HepG2 (cell line): Measurements from ENCODE around the gene RNPC3. TPM values are rescaled to one million over a fixed set of nuclear protein-coding genes. Genes with fewer than 3 reads are reported as not detected.

Source experiments
- ATAC-seq: fragments of 200-7000 bp; cut with Tn5 transposase; 3 replicates; pipeline ENCODE4 v1.9.1; 2020; ENCODE audit warnings: mild to moderate bottlenecking, moderate library complexity
- Bru-seq: library from RNA; stranded (reverse); fragments of 400-500 nt; gene quantifications from one replicate; lab custom pipeline; 2021; lab: Mats Ljungman, UMichigan
- BruChase-seq, 2 experiments: library from RNA; stranded (reverse); fragments of 400-500 nt; gene quantifications; one replicate each; lab custom pipeline; 2021; lab: Mats Ljungman, UMichigan
- BruUV-seq: library from RNA; stranded (reverse); fragments of 400-500 nt; replicated peaks from 2 replicates; lab custom pipeline; 2021; lab: Mats Ljungman, UMichigan
- CTCF ChIA-PET: fragments of 300-600 bp; formaldehyde crosslinking; extraction: SDS; loops from one replicate; lab custom pipeline; 2021; ENCODE audit warnings: low total read pairs, inconsistent platforms, low intra/inter-chr PET ratio; lab: Yijun Ruan, JAX
- POLR2A ChIA-PET: fragments of 350-600 bp; sonication (Branson Sonifier 250); formaldehyde crosslinking; loops from one replicate; lab custom pipeline; 2020; ENCODE audit warnings: antibody characterized with exemption, inconsistent platforms; lab: Yijun Ruan, JAX
- DNase-seq: peaks from one replicate; pipeline ENCODE4 v3.0.0-alpha.2; 2015; ENCODE audit warnings: low spot score
- FAIRE-seq: peaks from 3 replicates; lab custom pipeline; 2011; peaks lifted over from hg19 to GRCh38; lab: Jason Lieb, UNC
- H2AFZ ChIP-seq: one replicate; pipeline ENCODE4 v1.6.1; 2011; ENCODE audit warnings: low read length, inconsistent platforms
- H3K27ac ChIP-seq: fragments of 300-600 bp; 3 replicates; pipeline ENCODE4 v1.8.0; 2011; ENCODE audit warnings: mixed run types, mild to moderate bottlenecking, mixed read lengths, low read length, inconsistent platforms; ENCODE audit not compliant: insufficient read depth; ENCODE audit errors: extremely low read length
- H3K27me3 ChIP-seq, 2 experiments: fragments of 200-600 bp in 1 of 2; 2 replicates in 1 of 2; 3 replicates in 1 of 2; pipeline versions ENCODE4 v1.6.0 to v1.8.0; 2011; ENCODE audit warnings: low read length in 2 of 2, mild to moderate bottlenecking in 2 of 2, moderate library complexity in 2 of 2, inconsistent platforms in 1 of 2; ENCODE audit not compliant: insufficient read depth in 2 of 2, control insufficient read depth in 1 of 2
- H3K36me3 ChIP-seq, 2 experiments: fragments of 200-600 bp in 1 of 2; replicated peaks in 1 of 2; 2 replicates in 1 of 2; 3 replicates in 1 of 2; pipeline versions ENCODE4 v1.5.1 to v1.8.0; 2011; ENCODE audit warnings: low read length in 2 of 2, inconsistent platforms in 1 of 2; ENCODE audit not compliant: insufficient read depth in 2 of 2, control insufficient read depth in 1 of 2
- H3K4me1 ChIP-seq: 2 replicates; pipeline ENCODE4 v1.5.1; 2012; ENCODE audit warnings: low read length, inconsistent platforms; ENCODE audit not compliant: insufficient read depth
- H3K4me2 ChIP-seq: 2 replicates; pipeline ENCODE4 v1.6.0; 2011; ENCODE audit warnings: low read depth, low read length, inconsistent platforms
- H3K4me3 ChIP-seq, 3 experiments: fragments of 200-600 bp in 1 of 3; sonication (generic), shearing (Covaris generic) in 1 of 3; replicated peaks in 1 of 3; 2 replicates each; pipeline ENCODE4 v1.5.1; 2011 to 2016; ENCODE audit warnings: low read length in 3 of 3, inconsistent platforms in 2 of 3, low read depth in 2 of 3, mild to moderate bottlenecking in 2 of 3, control low read depth in 1 of 3, mixed read lengths in 1 of 3; ENCODE audit not compliant: insufficient read depth in 1 of 3
- H3K79me2 ChIP-seq: one replicate; pipeline ENCODE4 v1.6.1; 2011; ENCODE audit warnings: low read length, inconsistent platforms; ENCODE audit not compliant: insufficient read depth
- H3K9ac ChIP-seq: 2 replicates; pipeline ENCODE4 v1.6.0; 2011; ENCODE audit warnings: mild to moderate bottlenecking, low read depth, low read length, inconsistent platforms; ENCODE audit not compliant: insufficient read depth
- H3K9me3 ChIP-seq: 2 replicates; pipeline ENCODE4 v1.5.1; 2012; ENCODE audit warnings: mild to moderate bottlenecking, low read length
- H4K20me1 ChIP-seq: 2 replicates; pipeline ENCODE4 v1.6.0; 2011; ENCODE audit warnings: inconsistent platforms, mild to moderate bottlenecking, low read length, moderate library complexity; ENCODE audit not compliant: insufficient read depth
- SRSF1 ChIP-seq: fragments of 200-400 bp; formaldehyde crosslinking; optimal IDR thresholded peaks from 2 replicates; pipeline ENCODE3; 2017; ENCODE audit warnings: mild to moderate bottlenecking, low read depth, low read length, moderate library complexity
- ZNF282 ChIP-seq: fragments of 450-650 bp; IDR thresholded peaks from 2 replicates; pipeline ENCODE4 v1.6.1; 2018; ENCODE audit not compliant: partially characterized antibody
- ZNF333 ChIP-seq: sonication (generic); formaldehyde crosslinking; IDR thresholded peaks from 2 replicates; pipeline ENCODE4 v1.4.0; 2020; ENCODE audit warnings: mild to moderate bottlenecking, missing genetic modification reagents, borderline replicate concordance
- ZNF598 ChIP-seq: sonication (generic); formaldehyde crosslinking; IDR thresholded peaks from 2 replicates; pipeline ENCODE4 v1.5.1; 2020; ENCODE audit warnings: mild to moderate bottlenecking, missing genetic modification reagents, borderline replicate concordance
- WGBS: methylation state at CpG from one replicate; pipeline ENCODE4 v1.1.6; 2017; ENCODE audit warnings: low lambda C conversion rate; 5-methylcytosine and 5-hydroxymethylcytosine counted together
- in situ Hi-C: cut with HindIII; loops from 2 replicates; pipeline ENCODE4 v1.10.0; 2017; ENCODE audit warnings: low pct_unique_long_range_greater_than_20kb; ENCODE audit not compliant: extremely low pct_ligation_motif_present
- intact Hi-C: fragments of 100-400 bp; cut with micrococcal nuclease; formaldehyde crosslinking; loops from one replicate; pipeline ENCODE4 v1.10.0; 2022; ENCODE audit not compliant: unreplicated experiment
- long read RNA-seq, 2 experiments: library from RNA in 1 of 2; library from polyadenylated mRNA in 1 of 2; stranded (forward) in 1 of 2; unstranded in 1 of 2; transcript quantifications; one replicate each; pipeline ENCODE4 v2.0.0, GENCODE V29; 2019 to 2022
- polyA minus RNA-seq, 3 experiments: library from RNA; depleted of rRNA, polyadenylated mRNA; stranded (reverse); fragments of >200 nt; gene quantifications; 2 replicates each; pipeline ENCODE4 v1.2.3, GENCODE V29; 2011; ENCODE audit warnings: low replicate concordance in 1 of 3
- polyA plus RNA-seq, 8 experiments: library from polyadenylated mRNA; depleted of rRNA in 3 of 8; stranded (reverse) in 7 of 8; unstranded in 1 of 8; fragments of >200 nt; fragmentation: Illumina TruSeq in 4 of 8; extraction: Trizol in 4 of 8; gene quantifications; 2 replicates each; pipeline versions ENCODE4 v1.2.1 to v1.2.3, GENCODE V29; 2011 to 2016; ENCODE audit warnings: low read depth in 4 of 8, missing spikeins in 1 of 8, mixed read lengths in 1 of 8; ENCODE audit not compliant: insufficient read depth in 1 of 8
- total RNA-seq, 5 experiments: library from RNA; depleted of rRNA; stranded (reverse); fragments of >200 nt; fragmentation: Illumina TruSeq; extraction: Trizol; gene quantifications; 2 replicates each; pipeline ENCODE4 v1.2.3, GENCODE V29; 2016; ENCODE audit warnings: low read depth in 1 of 5
- TF ChIP-seq, protein P1 (sequence below): sonication (generic); formaldehyde crosslinking; IDR thresholded peaks from 2 replicates; pipeline ENCODE4 v1.5.0; 2020; ENCODE audit warnings: missing genetic modification reagents, mild to moderate bottlenecking, borderline replicate concordance
- TF ChIP-seq, protein P2 (sequence below): IDR thresholded peaks from 2 replicates; pipeline ENCODE4 v1.6.1; 2016
- TF ChIP-seq, protein P3 (sequence below): sonication (generic); formaldehyde crosslinking; IDR thresholded peaks from 2 replicates; pipeline ENCODE4 v1.4.0; 2020; ENCODE audit warnings: missing genetic modification reagents, borderline replicate concordance

Gene RNPC3, protein sequence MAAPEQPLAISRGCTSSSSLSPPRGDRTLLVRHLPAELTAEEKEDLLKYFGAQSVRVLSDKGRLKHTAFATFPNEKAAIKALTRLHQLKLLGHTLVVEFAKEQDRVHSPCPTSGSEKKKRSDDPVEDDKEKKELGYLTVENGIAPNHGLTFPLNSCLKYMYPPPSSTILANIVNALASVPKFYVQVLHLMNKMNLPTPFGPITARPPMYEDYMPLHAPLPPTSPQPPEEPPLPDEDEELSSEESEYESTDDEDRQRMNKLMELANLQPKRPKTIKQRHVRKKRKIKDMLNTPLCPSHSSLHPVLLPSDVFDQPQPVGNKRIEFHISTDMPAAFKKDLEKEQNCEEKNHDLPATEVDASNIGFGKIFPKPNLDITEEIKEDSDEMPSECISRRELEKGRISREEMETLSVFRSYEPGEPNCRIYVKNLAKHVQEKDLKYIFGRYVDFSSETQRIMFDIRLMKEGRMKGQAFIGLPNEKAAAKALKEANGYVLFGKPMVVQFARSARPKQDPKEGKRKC
- total RNA-seq (2016; rRNA removed; fragmentation: Illumina TruSeq; extraction: Trizol) = 4.9 and 9.1 TPM in 2 replicates
- total RNA-seq (2016; cell fraction: cytosol; rRNA removed; fragmentation: Illumina TruSeq; extraction: Trizol; ENCODE audit: low read depth) = 6.1 and 6.2 TPM in 2 replicates
- 4.6 and 8.4 TPM in 2 replicates for total RNA-seq (2016; cell fraction: insoluble cytoplasmic fraction; rRNA removed; fragmentation: Illumina TruSeq; extraction: Trizol)
- total RNA-seq (2016; cell fraction: membrane; rRNA removed; fragmentation: Illumina TruSeq; extraction: Trizol) = 3.5 and 3.8 TPM in 2 replicates
- total RNA-seq (2016; cell fraction: nucleus; rRNA removed; fragmentation: Illumina TruSeq; extraction: Trizol) = 18.3 and 22.2 TPM in 2 replicates
- 18.8 and 22.1 TPM in 2 replicates for polyA plus RNA-seq (2011; rRNA removed)
- 4.3 and 4.9 TPM in 2 replicates for polyA plus RNA-seq (2011; cell fraction: cytosol; rRNA removed)
- 30.7 and 40.2 TPM in 2 replicates for polyA plus RNA-seq (2011; cell fraction: nucleus; rRNA removed)
- 8.7 and 9.4 TPM in 2 replicates for polyA plus RNA-seq (2012)
- polyA plus RNA-seq (2016; cell fraction: cytosol; fragmentation: Illumina TruSeq; extraction: Trizol; ENCODE audit: low read depth) = 2.1 TPM in 2 replicates
- 7.4 and 8.0 TPM in 2 replicates for polyA plus RNA-seq (2016; cell fraction: insoluble cytoplasmic fraction; fragmentation: Illumina TruSeq; extraction: Trizol; ENCODE audit: low read depth)
- 2.9 and 3.0 TPM in 2 replicates for polyA plus RNA-seq (2016; cell fraction: membrane; fragmentation: Illumina TruSeq; extraction: Trizol; ENCODE audit: low read depth)
- 30.2 and 32.3 TPM in 2 replicates for polyA plus RNA-seq (2016; cell fraction: nucleus; fragmentation: Illumina TruSeq; extraction: Trizol; ENCODE audit: insufficient read depth, low read depth)
- 9.1 and 23.5 TPM in 2 replicates for polyA minus RNA-seq (2011; rRNA and poly(A)+ RNA removed; ENCODE audit: low replicate concordance)
- polyA minus RNA-seq (2011; cell fraction: cytosol; rRNA and poly(A)+ RNA removed) = 1.5 and 7.0 TPM in 2 replicates
- 72.6 and 74.3 TPM in 2 replicates for polyA minus RNA-seq (2011; cell fraction: nucleus; rRNA and poly(A)+ RNA removed)
- Bru-seq, nascent RNA = percentile 88 among the genes with signal in this experiment
- percentile 68 among the genes with signal in this experiment for BruChase-seq, experiment 1, labeled RNA remaining after a 6-hour chase
- BruChase-seq, experiment 2, labeled RNA remaining after a 2-hour chase = percentile 80 among the genes with signal in this experiment
- long read RNA-seq, experiment 1, partial matches to known transcripts = 1 of 2 reads
- long read RNA-seq, experiment 1, other reads (novel, unspliced or antisense) = 1 of 2 reads
- long read RNA-seq, experiment 2, partial matches to known transcripts = 2 of 4 reads
- long read RNA-seq, experiment 2, other reads (novel, unspliced or antisense) = 2 of 4 reads

DNA sequence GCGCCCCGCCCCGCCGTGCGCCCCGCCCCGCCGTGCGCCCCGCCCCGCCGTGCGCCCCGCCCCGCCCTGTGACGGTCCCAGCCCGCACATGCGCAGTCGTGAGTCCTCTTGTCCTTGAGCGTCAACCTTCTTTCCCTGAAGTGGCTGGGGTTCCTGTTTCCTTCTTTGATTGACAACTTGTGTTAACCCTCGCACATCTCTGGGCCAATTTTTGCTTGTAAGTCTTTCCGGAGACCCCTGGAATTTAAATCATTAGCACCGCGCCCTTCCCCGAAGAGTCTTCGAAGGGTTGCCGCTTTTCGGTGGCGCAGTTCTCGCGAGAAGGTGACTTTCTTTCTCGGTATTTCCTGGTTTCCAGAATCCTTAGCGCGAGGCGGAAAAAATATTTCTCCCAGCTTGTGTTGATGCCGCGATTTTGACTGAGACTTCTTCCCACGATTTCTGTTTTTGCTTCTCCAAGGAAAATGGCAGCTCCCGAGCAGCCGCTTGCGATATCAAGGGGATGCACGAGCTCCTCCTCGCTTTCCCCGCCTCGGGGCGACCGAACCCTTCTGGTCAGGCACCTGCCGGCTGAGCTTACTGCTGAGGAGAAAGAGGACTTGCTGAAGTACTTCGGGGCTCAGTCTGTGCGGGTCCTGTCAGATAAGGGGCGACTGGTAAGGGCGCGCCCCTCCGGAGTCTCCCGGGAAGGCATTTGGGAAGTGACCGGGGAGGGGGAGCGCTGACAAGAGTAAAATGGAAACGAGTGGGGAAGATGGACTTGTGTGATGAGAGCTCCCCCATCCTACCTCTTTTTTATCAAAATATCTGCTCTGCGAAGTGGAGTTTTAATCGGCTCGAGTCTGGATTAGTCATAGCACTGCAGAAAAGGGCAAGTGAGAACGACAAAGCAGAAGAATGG lies at the start of gene RNPC3:
Gene RNPC3, plus strand, starts transcription at position 93 of the 901 bp plus-strand sequence. Its CDS starts 372 bp downstream, at position 465.
- intact Hi-C loops = no loop called here
- H4K20me1 ChIP-seq = no peaks in the 10 kb centered on the region
- peaks cover 27% of the 10 kb centered on the region for H3K79me2 ChIP-seq
- peak; percentile 83 for DNase-seq
- no peaks in the 10 kb centered on the region for H3K9me3 ChIP-seq
- H2AFZ ChIP-seq = peak within 1 kb of the TSS; percentile 98
- H3K27ac ChIP-seq = peak within 1 kb of the TSS; percentile 99
- CTCF ChIA-PET = no interaction called here
- 2% methylated on average over 45 of the region's 62 CpGs for WGBS
- H3K9ac ChIP-seq = peak within 1 kb of the TSS; percentile 93
- peak; percentile 85 for ATAC-seq
- in situ Hi-C loops = no loop called here
- H3K4me1 ChIP-seq = peaks cover 27% of the 10 kb centered on the region
- peak within 1 kb of the TSS; percentile 95 for H3K4me2 ChIP-seq
- peak; percentile 51 for FAIRE-seq
- POLR2A ChIA-PET = no interaction called here
- TSS peak; percentile 68 for BruUV-seq
- peak within 1 kb of the TSS; percentile 94 to 100 (median 100) for H3K4me3 ChIP-seq
- H3K27me3 ChIP-seq = peaks cover 0 to 4% of the 10 kb centered on the region in 2 experiments; a peak in 1 of 5 replicates
- peaks cover 0 to 10% of the 10 kb centered on the region in 2 experiments; a peak in 1 of 5 replicates for H3K36me3 ChIP-seq
- TF ChIP-seq, protein P1, sequence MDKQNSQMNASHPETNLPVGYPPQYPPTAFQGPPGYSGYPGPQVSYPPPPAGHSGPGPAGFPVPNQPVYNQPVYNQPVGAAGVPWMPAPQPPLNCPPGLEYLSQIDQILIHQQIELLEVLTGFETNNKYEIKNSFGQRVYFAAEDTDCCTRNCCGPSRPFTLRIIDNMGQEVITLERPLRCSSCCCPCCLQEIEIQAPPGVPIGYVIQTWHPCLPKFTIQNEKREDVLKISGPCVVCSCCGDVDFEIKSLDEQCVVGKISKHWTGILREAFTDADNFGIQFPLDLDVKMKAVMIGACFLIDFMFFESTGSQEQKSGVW (CRISPR knock-in tag) = no peak
- TF ChIP-seq ZNF598 (CRISPR knock-in tag) = 0 out of 2 replicates have a peak, but pooled peaks have one; percentile 27
- TF ChIP-seq, protein P2, sequence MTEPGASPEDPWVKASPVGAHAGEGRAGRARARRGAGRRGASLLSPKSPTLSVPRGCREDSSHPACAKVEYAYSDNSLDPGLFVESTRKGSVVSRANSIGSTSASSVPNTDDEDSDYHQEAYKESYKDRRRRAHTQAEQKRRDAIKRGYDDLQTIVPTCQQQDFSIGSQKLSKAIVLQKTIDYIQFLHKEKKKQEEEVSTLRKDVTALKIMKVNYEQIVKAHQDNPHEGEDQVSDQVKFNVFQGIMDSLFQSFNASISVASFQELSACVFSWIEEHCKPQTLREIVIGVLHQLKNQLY (CRISPR knock-in tag) = no peak
- TF ChIP-seq, protein P3, sequence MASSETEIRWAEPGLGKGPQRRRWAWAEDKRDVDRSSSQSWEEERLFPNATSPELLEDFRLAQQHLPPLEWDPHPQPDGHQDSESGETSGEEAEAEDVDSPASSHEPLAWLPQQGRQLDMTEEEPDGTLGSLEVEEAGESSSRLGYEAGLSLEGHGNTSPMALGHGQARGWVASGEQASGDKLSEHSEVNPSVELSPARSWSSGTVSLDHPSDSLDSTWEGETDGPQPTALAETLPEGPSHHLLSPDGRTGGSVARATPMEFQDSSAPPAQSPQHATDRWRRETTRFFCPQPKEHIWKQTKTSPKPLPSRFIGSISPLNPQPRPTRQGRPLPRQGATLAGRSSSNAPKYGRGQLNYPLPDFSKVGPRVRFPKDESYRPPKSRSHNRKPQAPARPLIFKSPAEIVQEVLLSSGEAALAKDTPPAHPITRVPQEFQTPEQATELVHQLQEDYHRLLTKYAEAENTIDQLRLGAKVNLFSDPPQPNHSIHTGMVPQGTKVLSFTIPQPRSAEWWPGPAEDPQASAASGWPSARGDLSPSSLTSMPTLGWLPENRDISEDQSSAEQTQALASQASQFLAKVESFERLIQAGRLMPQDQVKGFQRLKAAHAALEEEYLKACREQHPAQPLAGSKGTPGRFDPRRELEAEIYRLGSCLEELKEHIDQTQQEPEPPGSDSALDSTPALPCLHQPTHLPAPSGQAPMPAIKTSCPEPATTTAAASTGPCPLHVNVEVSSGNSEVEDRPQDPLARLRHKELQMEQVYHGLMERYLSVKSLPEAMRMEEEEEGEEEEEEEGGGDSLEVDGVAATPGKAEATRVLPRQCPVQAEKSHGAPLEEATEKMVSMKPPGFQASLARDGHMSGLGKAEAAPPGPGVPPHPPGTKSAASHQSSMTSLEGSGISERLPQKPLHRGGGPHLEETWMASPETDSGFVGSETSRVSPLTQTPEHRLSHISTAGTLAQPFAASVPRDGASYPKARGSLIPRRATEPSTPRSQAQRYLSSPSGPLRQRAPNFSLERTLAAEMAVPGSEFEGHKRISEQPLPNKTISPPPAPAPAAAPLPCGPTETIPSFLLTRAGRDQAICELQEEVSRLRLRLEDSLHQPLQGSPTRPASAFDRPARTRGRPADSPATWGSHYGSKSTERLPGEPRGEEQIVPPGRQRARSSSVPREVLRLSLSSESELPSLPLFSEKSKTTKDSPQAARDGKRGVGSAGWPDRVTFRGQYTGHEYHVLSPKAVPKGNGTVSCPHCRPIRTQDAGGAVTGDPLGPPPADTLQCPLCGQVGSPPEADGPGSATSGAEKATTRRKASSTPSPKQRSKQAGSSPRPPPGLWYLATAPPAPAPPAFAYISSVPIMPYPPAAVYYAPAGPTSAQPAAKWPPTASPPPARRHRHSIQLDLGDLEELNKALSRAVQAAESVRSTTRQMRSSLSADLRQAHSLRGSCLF (CRISPR knock-in tag) = no peak
- TF ChIP-seq ZNF333 (CRISPR knock-in tag) = no peak
- TF ChIP-seq SRSF1 = no peak
- TF ChIP-seq ZNF282 = no peak
